AG04449 (cell line): ENCODE results near the gene UBASH3B.

ENCODE experiments used
- CTCF ChIA-PET: fragments of 350-600 bp; formaldehyde crosslinking; extraction: SDS; loops from one replicate; lab custom pipeline; 2021; ENCODE audit warnings: antibody characterized with exemption; lab: Yijun Ruan, JAX
- POLR2A ChIA-PET: fragments of 400-600, 350-600 bp; formaldehyde crosslinking; extraction: SDS; loops from one replicate; lab custom pipeline; 2020; ENCODE audit warnings: antibody characterized with exemption, inconsistent platforms; lab: Yijun Ruan, JAX
- DNase-seq: peaks from one replicate; pipeline ENCODE4 v3.0.0-alpha.2; 2010; ENCODE audit warnings: low read depth, low spot score
- H3K4me3 ChIP-seq: 2 replicates; pipeline ENCODE4 v1.5.1; 2011; ENCODE audit warnings: low read depth, mild to moderate bottlenecking, control low read depth, low read length
- CTCF ChIP-seq: IDR thresholded peaks from one replicate; pipeline ENCODE4 v1.5.1; 2011; ENCODE audit warnings: mild to moderate bottlenecking, moderate library complexity, low read length, control low read depth, inconsistent platforms; ENCODE audit not compliant: insufficient read depth; ENCODE audit errors: missing control alignments

UBASH3B gene

GRCh38 chr11:122707111-122707510 is 51.6 kb downstream of the UBASH3B start:
- no peak for DNase-seq
- H3K4me3 ChIP-seq = no peak overlapping the region
- POLR2A ChIA-PET = no interaction called here
- CTCF ChIA-PET = interaction anchor here (1.5 to 1.9 kb wide), 3 partner anchors 9 to 74 kb away, joined by 5 to 7 read pairs (median 5); no protein-coding TSS in a partner anchor
- no peak for TF ChIP-seq CTCF

- no peak overlapping the region for H3K4me3 ChIP-seq
- CTCF ChIA-PET = interaction anchor here (1.9 kb wide), 1 partner anchor 13 kb away, joined by 7 read pairs; no protein-coding TSS in a partner anchor
- POLR2A ChIA-PET = interaction anchor here (0.7 kb wide), 1 partner anchor 40 kb away, joined by 3 read pairs; no protein-coding TSS in a partner anchor
- TF ChIP-seq CTCF = no peak
- no peak for DNase-seq
These were observed 52.4 kb downstream of the UBASH3B start for GRCh38 chr11:122707901-122708300.

GRCh38 chr11:122709039-122709760 is 53.7 kb downstream of the UBASH3B start:
- DNase-seq = peak; percentile 51
- TF ChIP-seq CTCF = no peak
- ChIA-PET POLR2A (interaction anchor here (0.9 to 2.3 kb wide), 6 partner anchors 12 to 72 kb away, joined by 3 to 10 read pairs (median 6); partner anchors contain the start of gene UBASH3B), CTCF (interaction anchor here (1.4 to 2.2 kb wide), 4 partner anchors 9 to 144 kb away, joined by 3 to 8 read pairs (median 6); no protein-coding TSS in a partner anchor)
- peak overlapping the region; percentile 4; the same call in 1 of the 2 replicates for H3K4me3 ChIP-seq

GRCh38 chr11:122711362-122711761 is 55.8 kb downstream of the UBASH3B start:
- TF ChIP-seq CTCF = no peak
- ChIA-PET CTCF (interaction anchor here (1.1 to 2.2 kb wide), 3 partner anchors 11 to 14 kb away, joined by 4 to 6 read pairs (median 4); no protein-coding TSS in a partner anchor), POLR2A (no interaction called here)
- DNase-seq = no peak
- no peak overlapping the region for H3K4me3 ChIP-seq

GRCh38 chr11:122711831-122712381 is 56.4 kb downstream of the UBASH3B start:
- ChIA-PET POLR2A (interaction anchor here (1.2 kb wide), 1 partner anchor 37 kb away, joined by 5 read pairs; no protein-coding TSS in a partner anchor), CTCF (interaction anchor here (1.1 to 2.2 kb wide), 7 partner anchors 11 to 142 kb away, joined by 3 to 13 read pairs (median 5); no protein-coding TSS in a partner anchor)
- peak; percentile 29 for TF ChIP-seq CTCF
- no peak overlapping the region for H3K4me3 ChIP-seq
- DNase-seq = no peak

- H3K4me3 ChIP-seq = no peak overlapping the region
- TF ChIP-seq CTCF = no peak
- DNase-seq = no peak
- ChIA-PET CTCF (interaction anchor here (2.0 kb wide), 1 partner anchor 20 kb away, joined by 7 read pairs; no protein-coding TSS in a partner anchor), POLR2A (no interaction called here)
These were observed 58.5 kb downstream of the UBASH3B start for GRCh38 chr11:122714004-122714403.
